ENCODE results near the gene SOD1.

- TF ChIP-seq, protein P1, sequence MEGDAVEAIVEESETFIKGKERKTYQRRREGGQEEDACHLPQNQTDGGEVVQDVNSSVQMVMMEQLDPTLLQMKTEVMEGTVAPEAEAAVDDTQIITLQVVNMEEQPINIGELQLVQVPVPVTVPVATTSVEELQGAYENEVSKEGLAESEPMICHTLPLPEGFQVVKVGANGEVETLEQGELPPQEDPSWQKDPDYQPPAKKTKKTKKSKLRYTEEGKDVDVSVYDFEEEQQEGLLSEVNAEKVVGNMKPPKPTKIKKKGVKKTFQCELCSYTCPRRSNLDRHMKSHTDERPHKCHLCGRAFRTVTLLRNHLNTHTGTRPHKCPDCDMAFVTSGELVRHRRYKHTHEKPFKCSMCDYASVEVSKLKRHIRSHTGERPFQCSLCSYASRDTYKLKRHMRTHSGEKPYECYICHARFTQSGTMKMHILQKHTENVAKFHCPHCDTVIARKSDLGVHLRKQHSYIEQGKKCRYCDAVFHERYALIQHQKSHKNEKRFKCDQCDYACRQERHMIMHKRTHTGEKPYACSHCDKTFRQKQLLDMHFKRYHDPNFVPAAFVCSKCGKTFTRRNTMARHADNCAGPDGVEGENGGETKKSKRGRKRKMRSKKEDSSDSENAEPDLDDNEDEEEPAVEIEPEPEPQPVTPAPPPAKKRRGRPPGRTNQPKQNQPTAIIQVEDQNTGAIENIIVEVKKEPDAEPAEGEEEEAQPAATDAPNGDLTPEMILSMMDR (IDR thresholded peaks at IDR 0.05) = no peak
- TF ChIP-seq POLR2A (IDR thresholded peaks at IDR 0.05) = no peak
These were observed 44.8 kb upstream of the SOD1 start for GRCh38 chr21:31614705-31615104.

Data from uterus (tissue), 2 donors.